RPMI7951 (cell line): Measurements from ENCODE around the gene ABCC10. TPM values are rescaled to one million over a fixed set of nuclear protein-coding genes. Genes with fewer than 3 reads are reported as not detected.
"Not testable (repeated sequence)": the region's sequence is repeated elsewhere in the genome, so short reads cannot be mapped to it uniquely, and the experiment has no call there.

Source experiments
- DNase-seq: peaks from one replicate; pipeline ENCODE4 v3.0.0-alpha.2; 2012; ENCODE audit warnings: low read depth
- total RNA-seq: library from RNA; depleted of rRNA; stranded (reverse); fragments of >200 nt; shearing (Covaris generic); gene quantifications from 2 replicates; pipeline ENCODE4 v1.2.3, GENCODE V29; 2014

The ABCC10 gene
- total RNA-seq, 1 experiment from 2014 or later = 12.0 TPM

GRCh38 chr6:43412541-43412940 lies 14.8 kb upstream of the ABCC10 start:
- no peak for DNase-seq

- DNase-seq = no peak
Measured at GRCh38 chr6:43413002-43413401, 14.3 kb upstream of the ABCC10 start.

- not testable (repeated sequence) for DNase-seq
Measured at GRCh38 chr6:43415275-43415674, 12.1 kb upstream of the ABCC10 start.

GRCh38 chr6:43416935-43417334 lies 10.4 kb upstream of the ABCC10 start:
- DNase-seq = no peak

- no peak for DNase-seq
Measured at GRCh38 chr6:43420012-43420709, 7.2 kb upstream of the ABCC10 start.

GRCh38 chr6:43421831-43422230 lies 5.5 kb upstream of the ABCC10 start:
- no peak for DNase-seq

- not testable (repeated sequence) for DNase-seq
Measured at GRCh38 chr6:43425083-43425482, 2.3 kb upstream of the ABCC10 start.

- no peak for DNase-seq
Measured at GRCh38 chr6:43426928-43427405, 374 bp upstream of the ABCC10 start.

GRCh38 chr6:43428112-43428570 lies 800 bp downstream of the ABCC10 start:
- no peak for DNase-seq

GRCh38 chr6:43428874-43429273 lies 1.5 kb downstream of the ABCC10 start:
- DNase-seq = peak; percentile 4

GRCh38 chr6:43432009-43432945 lies 4.9 kb downstream of the ABCC10 start:
- DNase-seq = no peak

GRCh38 chr6:43433148-43433547 lies 5.8 kb downstream of the ABCC10 start:
- DNase-seq = no peak

GRCh38 chr6:43434001-43434840 lies 6.9 kb downstream of the ABCC10 start:
- no peak for DNase-seq

- DNase-seq = no peak
Measured at GRCh38 chr6:43434943-43435342, 7.6 kb downstream of the ABCC10 start.

- DNase-seq = no peak
Measured at GRCh38 chr6:43435682-43436437, 8.5 kb downstream of the ABCC10 start.

GRCh38 chr6:43436577-43437282 lies 9.4 kb downstream of the ABCC10 start:
- DNase-seq = peak; percentile 77

GRCh38 chr6:43437700-43438099 lies 10.4 kb downstream of the ABCC10 start:
- no peak for DNase-seq

- DNase-seq = no peak
Measured at GRCh38 chr6:43442935-43443334, 15.6 kb downstream of the ABCC10 start.

- no peak for DNase-seq
Measured at GRCh38 chr6:43444036-43444435, 16.7 kb downstream of the ABCC10 start.

- DNase-seq = no peak
Measured at GRCh38 chr6:43444582-43444981, 17.2 kb downstream of the ABCC10 start.
